ENCODE data around the gene NDRG4.

DNA sequence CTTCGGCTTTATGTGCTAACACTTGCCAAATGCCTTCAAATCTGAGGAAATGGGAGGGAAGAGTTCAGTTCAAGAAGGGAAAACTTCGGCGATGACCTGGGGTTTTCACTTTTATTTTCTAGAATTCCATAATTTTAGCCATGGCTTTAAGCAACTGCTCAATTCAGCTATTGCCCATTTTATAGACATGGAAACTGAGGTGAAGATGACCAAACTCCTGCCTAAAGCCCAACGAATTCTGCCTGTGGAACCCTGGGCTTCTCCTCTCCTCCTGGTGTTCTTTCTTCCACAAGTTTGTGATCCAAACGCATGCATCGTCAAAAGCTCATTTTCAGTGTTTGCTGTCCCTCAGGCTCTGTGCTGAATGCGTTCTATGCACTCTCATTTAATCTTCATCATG is 49.4 kb upstream of the NDRG4 start:
- TF ChIP-seq, protein P1, sequence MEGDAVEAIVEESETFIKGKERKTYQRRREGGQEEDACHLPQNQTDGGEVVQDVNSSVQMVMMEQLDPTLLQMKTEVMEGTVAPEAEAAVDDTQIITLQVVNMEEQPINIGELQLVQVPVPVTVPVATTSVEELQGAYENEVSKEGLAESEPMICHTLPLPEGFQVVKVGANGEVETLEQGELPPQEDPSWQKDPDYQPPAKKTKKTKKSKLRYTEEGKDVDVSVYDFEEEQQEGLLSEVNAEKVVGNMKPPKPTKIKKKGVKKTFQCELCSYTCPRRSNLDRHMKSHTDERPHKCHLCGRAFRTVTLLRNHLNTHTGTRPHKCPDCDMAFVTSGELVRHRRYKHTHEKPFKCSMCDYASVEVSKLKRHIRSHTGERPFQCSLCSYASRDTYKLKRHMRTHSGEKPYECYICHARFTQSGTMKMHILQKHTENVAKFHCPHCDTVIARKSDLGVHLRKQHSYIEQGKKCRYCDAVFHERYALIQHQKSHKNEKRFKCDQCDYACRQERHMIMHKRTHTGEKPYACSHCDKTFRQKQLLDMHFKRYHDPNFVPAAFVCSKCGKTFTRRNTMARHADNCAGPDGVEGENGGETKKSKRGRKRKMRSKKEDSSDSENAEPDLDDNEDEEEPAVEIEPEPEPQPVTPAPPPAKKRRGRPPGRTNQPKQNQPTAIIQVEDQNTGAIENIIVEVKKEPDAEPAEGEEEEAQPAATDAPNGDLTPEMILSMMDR (IDR thresholded peaks at IDR 0.05) = no peak
- TF ChIP-seq POLR2A (IDR thresholded peaks at IDR 0.05) = no peak
